GM23248 (cell line): Measurements from ENCODE around the gene KIFAP3.

Experiments used
- EZH2 ChIP-seq: fragments of 200-600 bp; sonication (generic); IDR thresholded peaks from 2 replicates; pipeline ENCODE4 v1.6.1; 2018; ENCODE audit warnings: antibody characterized with exemption, mild to moderate bottlenecking; ENCODE audit not compliant: insufficient read depth, poor library complexity, severe bottlenecking
- EZH2phosphoT487 ChIP-seq: fragments of 200-600 bp; sonication (generic); IDR thresholded peaks from 2 replicates; pipeline ENCODE4 v1.6.1; 2018; ENCODE audit warnings: antibody characterized with exemption, moderate library complexity, mild to moderate bottlenecking, low read depth; ENCODE audit not compliant: insufficient read depth

DNA sequence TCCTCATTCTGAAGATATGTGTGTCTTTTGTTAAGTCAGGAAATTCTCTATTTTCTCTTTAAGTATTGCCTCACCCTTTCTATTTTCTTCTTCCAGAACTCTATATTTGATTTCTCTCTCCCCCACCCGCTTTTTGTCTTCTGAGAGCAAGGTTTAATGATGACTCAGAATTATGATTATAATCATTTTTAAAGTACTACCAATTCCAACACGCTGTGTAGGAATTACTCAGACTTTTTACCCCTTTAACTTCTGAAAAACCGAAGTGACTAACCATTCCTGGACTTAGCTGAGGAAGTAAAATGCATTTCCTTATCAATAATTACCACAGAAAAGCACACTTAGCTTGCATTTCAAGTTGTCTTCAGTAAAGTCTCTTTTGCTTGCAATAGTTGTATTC lies 160.0 kb downstream of the KIFAP3 start:
- TF ChIP-seq EZH2phosphoT487 (no peak), EZH2 (no peak)
